ENCODE measurements around the gene ENPP1.

Gene ENPP1

DNA sequence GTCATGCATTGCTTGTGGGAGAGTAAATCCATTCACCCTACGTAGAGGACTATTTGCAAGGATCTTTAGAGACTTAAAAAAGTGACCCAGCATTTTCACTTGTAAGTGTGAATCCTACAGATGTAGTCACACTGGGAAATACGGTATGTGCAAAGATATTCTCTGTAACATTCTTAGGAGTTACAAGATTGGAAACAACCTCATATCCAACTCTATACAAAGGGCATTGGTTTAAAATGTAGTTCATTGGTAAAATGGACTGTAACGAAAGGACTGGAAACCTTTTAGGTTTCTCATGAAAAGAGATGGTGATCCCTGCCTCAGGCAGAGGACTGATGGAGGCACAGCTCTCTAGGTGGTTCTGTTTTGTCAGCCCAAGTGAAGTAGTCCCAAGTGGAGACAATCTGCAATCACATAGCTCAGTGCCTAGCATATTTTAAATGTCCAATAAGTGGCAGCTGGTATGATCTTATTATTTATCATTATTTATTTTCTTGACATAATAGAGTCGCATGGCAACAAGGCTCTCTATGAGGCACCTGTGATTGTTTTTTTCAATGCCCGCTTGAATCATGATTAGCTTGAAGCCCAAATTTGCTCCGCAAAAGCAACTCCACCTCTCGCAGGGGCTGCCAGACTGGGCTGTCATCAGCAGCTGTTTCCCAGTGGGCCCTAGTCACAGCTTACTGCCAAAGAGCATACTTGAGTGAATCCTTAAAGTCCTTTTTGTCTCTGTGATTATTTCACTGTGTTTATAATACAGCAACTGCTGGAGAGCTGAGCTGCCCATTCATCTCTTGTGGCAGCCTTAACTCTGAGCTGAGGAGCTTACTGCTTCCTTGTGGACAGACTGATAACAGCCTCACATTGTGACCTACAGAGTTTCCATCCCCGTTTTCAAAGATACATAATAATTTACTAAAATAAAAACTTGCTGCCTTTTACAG lies 19.8 kb upstream of the ENPP1 start:
- no peak for DNase-seq

DNA sequence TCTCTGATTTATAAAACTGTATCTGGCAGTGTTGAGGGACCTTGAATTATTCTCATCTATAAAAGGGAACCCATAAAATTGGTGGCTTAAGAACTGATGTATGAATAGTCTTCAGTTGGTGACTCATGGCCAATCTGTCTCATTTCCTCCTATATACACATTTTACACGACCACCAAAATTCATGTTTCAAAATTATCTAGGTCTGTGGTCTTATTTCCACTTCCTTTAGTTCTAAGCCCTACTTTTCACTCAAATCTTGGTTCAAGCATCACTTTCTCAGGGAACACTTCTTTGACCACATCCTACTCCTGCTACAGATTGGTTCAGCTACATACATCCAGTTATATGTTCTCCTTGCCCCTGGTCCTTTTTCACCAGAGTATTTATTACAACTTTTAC lies 18.6 kb upstream of the ENPP1 start:
- DNase-seq: no peak

DNA sequence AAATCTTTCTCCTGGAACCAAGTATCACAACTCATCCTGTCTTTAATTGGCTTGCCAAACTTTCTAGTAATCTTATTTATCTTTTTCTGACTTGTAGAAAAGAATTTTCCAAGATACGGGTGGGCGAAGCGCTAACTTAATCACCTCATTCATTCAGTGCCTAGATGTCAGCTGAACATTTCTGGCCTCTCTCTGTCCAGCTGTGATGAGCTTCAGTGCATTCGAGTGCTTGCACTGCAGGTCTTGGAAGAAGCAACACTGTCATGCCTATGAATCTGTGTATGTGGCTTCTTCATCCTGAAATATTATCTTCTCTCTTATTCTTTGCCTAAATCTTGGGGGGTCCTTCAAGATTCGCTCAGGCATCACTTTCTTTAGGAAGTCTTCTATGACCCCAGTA lies 16.3 kb upstream of the ENPP1 start:
- no peak for DNase-seq

DNA sequence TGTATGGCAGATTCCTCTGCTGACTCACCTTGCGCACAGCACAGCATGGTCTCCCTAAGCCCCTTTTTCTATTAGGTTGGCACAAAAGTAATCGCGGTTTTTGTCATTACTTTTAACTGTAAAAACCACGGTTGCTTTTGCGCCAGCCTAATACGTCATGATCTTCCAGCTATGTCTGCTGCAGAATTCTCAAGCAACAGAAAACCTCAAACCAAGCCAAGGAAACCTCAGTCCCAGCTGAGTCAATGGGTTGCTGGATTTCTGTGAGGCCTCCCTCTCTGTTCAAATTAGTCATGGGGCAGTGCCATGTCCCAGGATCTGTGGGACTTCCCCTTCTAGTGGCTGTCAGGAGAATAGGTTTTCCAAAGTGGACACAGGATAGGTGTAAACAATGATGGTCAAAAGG lies 15.7 kb upstream of the ENPP1 start:
- DNase-seq: peak; percentile 54

DNA sequence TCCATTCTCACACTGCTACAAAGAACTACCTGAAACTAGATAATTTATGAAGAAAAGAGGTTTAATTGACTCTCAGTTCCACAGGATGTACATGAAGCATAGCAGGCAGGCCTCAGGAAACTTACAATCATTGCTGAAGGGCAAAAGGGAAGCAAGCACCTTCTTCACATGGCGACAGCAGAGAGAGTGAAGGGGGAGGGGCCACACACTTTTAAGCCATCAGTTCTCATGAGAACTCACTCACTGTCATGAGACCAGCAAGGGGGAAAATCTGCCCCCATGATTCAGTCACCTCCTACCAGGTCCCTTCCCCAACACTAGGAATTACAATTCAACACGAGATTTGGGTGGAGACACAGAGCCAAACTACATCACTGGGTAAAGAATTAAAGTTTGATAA lies 12.5 kb upstream of the ENPP1 start:
- DNase-seq: no peak

DNA sequence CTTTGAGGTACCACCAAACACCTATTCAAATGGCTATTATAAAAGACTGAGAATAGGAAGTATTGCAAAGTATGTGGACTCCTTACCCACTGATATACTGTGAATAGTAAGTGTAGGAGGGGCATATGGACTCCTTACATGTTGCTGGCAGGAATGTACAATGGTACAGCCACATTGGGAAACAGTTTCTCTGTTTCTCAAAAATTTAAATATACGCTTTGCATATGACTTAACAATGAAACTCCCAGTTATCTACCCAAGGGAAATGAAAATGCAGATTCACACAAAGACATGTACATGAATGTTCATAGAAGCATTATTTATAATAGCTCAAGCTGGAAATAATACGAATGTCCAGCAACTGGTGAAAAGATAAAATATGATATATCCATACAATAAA lies 5.5 kb upstream of the ENPP1 start:
- no peak for DNase-seq

DNA sequence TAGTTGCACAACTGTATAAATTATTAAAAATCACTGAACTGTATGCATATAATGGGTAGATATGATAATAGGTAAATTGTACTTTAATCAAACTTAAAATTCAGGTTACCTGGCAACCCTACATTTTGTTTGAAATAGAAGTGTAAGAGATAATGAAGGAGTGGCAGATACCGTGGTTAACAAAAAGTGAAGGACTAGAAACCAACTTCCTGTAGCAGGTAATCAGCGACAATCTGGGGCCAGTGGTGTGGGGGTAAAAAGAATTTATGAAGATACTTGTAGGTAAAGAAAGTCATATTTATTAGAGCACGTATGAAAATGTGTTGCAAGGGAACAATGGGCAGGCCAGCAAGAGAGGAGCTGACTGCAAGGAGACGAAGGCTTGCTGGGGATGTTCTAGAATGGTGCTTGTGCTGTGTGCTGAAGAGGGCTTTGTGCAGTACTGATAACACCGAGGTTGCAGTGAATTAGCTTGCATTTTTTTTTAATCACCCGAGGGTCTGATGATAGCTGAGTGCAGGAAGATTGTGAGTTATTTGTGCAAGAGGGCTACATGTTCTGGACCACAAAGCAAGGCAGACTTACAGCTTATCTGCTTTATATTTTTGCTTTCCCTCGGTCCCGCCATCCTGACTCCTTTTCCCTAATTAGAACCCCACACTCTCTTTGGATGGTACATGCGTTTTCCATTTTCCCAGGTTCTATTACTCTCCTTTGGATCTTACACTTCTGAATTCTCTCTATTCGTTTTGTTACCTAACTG lies 4.6 kb upstream of the ENPP1 start:
- DNase-seq: no peak

DNA sequence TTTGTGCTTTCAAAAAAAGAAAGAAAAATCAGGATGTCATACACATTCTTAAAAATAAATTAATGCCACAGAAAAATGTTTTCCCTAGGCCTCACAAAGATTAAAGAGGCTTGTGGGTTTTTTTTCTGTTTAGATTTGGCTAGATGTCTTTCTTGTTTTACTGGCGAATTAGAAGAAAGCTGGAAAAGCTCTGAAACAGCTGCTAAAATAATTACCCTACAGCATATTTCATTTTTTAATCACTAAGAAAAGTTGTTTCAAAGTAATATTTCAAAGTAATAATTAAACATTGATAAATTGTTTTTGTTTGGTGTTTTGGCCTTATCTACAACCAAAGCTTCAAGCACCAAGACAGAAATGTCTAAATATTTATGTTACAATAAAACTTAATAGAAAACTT lies 3.7 kb upstream of the ENPP1 start:
- no peak for DNase-seq

DNA sequence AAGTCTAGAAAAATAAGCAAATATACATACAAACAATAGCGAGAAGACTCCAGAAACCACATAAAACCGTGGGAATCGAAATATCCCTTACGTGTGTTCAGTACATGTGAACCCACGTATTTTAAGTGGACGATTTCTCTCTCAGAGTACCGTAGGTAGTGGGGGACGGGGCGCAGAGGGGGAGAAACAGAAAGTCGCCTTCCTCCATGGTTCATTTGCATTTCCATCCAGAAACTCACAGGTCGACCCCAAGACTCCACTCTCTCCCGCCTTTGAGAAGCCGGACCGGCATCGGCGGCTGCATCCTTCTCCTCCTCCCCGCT lies 538 bp upstream of the ENPP1 start:
- DNase-seq: no peak

DNA sequence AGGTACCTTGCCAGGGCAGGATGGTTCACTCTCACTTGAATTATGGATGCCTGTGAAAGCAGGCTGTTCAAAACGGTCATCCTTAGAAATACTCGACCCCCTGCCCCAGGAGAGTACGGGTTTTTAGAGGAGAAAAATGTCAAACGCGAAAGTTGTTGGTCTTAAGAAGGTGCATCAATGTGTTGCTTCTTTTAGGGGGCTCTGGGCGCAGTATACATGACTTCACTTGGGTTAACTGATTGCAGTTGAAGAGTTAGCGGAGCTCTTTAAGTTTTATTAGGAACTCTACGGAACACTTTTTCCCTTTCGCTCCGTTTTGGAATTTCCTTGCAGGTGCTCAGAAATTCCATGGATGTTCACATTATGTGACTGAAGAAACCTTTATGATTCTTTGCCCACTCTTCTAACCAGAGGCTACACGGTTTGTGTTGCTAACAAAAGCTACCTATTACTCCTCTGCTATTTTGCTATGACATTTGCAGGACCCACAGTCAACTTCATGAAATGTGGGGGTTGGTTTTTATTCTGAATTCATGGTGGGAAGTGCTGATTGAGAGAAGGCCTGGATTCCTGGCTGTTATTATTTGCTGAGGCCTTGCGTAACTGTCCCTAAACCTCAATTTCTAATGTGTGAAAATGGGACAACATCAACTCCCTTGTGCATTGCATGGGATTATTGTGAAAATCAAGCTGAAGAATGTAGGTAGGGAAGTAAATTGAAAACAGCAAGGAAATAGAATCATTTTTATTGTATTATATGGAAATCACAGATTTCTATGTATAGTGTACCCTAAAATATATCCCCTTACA lies 845 bp downstream of the ENPP1 start:
- DNase-seq: no peak

DNA sequence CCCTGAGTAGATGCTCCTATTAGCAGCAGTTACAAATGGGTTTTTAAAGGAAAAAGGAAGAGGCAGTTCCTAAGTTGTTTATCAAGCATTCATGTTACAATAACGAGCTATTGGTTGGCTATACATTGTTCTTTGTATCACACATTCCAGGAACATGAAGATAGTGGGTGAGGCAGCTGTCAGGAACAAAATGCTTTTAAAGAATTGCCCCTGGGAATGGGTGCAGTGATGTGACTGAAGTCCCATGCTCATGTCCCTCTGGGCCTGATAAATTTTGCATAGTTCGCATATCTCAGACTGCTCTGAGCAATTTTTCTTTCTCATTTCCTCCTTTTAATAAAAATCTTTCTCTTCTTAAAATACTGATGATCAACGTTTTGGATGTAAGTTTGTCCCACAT lies 3.7 kb downstream of the ENPP1 start:
- DNase-seq: no peak

DNA sequence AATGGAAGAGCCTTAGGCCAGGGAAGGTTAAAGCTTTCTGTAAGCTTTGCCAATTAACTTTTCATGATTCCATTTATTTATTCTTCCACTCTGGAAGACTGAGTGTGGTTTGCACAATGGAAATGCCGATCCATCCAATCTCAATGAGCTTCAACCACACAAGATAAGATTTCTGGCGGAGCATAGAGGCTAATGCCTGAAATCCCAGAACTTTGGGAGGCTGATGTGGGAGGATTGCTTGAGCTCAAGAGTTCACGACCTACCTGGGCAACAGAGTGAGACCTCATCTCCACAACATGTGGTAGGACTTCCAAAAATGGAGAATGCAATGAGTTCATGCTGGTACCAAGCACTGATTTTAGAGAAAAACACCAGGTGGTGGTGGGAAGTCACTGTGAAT lies 6.2 kb downstream of the ENPP1 start:
- no peak for DNase-seq

DNA sequence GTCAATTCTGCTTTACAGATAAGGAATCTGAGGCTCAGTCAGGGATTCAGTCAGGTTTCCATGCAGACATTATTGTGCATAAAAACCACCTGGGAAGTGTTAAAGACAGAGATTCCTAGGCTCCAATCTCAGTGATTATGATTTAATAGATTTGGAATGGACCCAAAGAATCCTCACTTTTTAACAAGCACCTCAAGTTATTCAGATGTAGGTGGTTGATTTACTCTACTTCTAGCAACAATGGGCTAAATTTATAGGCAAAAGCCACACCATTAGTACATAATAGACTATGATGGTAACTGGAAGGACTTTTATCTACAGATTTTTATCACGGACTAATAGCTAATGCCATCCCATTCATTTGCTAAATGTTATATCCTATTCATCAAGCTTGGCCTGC lies 9.0 kb downstream of the ENPP1 start:
- no peak for DNase-seq

DNA sequence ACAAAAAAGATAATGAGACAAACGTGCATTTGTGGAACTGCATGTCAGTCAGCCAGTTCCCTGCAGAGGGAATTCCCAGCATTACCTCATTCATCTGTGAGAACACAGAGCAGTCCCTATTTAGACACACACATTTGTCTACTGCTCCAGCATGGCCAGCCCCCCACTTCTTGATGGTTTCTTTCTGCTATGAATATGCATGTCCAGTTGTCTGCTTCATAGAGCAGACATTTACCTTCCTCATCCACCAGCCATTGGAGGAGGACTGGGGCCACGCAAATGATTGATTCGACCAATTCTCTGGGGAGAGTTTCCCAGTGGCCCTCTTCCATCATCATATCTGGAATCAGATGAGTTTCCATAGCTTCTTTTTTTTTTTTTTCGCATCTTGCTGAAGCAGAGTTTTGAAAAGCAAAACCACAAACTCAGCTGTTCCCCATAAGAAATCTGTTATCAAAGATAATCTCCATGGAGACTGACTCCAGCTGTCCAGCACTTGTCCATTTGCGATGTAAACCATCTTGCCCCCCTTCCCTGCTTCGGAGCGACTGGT lies 11.8 kb downstream of the ENPP1 start:
- DNase-seq: no peak

DNA sequence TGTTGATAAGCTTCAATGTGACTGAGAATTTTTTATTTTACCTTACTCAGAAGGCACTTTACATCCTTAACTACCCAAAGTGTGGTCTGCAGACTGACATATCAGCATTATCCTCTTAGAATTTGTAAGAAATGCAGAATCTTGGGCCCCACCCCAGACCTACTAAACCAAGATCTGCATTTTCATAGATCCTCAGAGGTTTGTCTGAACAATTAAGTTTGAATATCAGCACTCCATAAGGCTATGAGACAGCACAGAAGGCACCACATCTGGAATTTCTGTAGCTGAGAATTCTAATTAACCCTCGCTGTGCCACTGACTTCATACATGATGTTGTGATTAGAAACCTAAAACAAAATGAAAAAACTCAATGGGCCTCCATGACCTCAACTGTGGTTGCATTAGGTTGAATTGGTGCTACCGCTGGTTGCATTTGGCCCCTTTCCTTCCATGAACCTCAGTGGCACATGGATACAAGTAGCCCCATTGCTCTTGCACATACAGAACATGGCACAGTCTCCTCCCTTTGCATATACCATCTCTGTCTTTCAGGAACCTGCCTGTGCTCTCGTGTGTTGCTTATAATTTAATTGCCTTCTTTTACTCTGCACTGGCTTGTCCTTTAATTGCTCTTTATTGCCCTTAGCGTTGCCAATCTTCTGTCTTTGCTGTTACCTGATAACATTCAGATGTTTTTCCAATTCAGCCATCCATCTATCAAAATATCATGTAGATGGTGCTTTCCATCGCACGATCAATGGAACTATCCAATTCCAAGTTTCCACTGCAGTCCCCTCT lies 13.4 kb downstream of the ENPP1 start:
- DNase-seq: no peak

DNA sequence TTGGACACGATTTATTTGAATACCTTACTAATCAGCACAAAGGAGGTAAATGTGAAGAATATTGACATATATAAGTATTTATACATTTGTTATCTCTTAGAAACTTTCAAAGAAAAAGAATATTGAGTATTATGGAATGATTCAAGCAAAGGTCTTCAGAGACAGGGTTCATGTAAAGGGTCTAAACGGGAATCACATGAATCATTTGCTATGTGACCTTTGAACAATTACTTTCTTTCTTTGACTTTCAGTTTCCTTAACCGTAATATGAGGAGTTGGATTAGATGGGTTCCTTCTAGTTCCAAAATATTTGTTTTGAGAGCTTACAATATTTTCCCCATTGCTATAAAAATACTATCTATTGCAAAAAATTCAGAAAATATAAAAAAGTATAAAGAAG lies 14.3 kb downstream of the ENPP1 start:
- DNase-seq: no peak

DNA sequence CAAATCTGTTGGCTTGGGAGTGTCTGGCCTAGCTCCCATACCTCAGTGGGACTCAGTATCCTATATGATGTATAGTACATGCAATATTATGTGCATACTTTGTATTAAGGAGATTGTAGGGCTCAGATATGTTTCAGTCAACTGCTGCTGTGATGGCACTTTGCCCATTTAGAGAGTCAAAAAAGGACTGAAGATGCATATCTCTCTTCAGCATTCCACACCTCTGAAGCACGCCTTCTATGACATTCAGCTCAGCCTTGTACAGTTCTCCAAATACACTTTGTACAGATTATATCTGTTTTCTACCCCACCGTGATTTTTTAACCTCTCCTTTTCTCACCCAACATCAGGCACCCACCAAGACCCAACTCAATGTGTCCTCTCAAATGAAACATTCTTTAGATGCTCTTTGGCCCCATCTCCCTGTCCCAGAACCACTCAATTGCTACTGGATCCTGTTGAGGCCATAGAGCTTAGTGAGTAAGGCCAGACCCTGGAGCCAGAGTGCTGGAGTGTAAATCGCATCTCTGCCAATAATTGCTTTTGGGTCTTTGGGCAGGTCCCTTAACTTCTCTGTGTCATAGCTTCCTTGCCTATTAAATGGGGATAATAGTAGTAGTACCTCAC lies 15.6 kb downstream of the ENPP1 start:
- DNase-seq: no peak

DNA sequence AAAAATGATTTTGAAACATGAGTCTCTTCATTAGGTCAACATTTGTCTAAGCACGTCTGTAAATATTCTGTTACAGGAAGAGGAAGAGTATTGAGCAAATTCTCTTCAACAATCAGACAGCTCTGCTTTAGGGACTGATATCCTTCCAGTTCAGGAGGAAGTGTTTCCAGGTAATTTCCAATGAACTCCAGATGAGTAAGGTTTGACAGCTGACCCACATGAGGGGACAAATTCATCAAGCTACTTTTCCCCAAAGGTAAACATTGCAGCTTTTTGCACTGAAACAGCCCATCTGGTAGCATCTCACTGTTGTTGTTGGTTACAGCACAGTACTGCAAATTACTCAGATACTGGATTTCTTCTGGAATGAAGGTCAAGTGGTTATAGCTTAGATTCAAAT lies 18.1 kb downstream of the ENPP1 start:
- DNase-seq: no peak

DNA sequence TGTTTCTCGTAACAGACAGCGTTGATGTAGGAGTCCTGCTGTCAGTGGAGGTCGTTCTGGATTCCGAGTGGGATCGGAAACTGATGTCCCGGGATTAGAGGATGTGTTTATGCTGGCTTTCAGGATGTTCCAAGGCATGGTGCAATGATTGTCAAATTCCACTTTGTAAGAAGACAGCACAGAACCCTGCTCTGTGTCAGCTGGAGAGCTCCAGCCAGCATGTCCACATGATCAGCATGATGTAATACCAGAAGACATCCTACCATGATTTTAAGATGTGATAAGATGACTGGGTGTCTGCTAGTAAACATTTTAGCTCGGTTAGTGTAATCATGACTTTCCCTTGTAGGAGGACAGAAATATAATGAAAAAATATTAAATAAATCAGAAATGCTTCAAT lies 20.3 kb downstream of the ENPP1 start:
- no peak for DNase-seq

DNA sequence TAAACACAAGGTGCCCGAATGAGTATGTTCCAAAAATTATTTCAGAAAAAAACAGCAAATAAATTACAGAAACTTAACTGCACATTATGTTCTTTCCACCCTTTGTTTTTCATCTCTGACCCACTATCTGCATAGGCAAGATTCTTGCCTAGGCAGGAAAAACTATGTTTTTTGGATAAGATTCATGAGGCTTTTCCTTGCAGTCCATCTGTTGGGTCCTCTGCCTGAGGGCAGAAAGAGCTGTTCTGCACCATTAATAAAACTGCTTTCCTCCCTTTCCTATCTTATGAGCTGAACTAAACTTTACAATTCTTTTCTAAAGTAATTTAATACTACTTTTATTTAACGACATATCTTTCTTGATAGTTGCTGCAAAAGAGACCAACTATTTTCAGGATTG lies 21.1 kb downstream of the ENPP1 start:
- no peak for DNase-seq

DNA sequence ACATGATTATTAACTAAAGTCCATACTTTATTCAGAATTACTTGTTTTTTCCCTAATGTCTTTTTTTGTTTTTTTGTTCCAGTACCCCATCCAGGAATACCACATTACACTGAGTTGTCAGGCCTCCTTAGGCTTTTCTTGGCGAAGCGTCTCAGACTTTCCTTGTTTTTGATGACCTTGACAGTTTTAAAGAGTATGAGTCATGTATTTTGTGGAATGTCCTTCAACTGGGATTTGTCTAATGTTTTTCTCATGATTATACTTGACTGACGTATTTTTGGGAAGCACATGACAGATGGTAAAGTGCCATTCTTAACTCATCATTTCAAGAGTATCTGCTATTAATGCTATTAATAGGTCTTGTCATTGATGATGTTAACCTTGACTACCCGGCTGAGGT lies 23.6 kb downstream of the ENPP1 start:
- no peak for DNase-seq

DNA sequence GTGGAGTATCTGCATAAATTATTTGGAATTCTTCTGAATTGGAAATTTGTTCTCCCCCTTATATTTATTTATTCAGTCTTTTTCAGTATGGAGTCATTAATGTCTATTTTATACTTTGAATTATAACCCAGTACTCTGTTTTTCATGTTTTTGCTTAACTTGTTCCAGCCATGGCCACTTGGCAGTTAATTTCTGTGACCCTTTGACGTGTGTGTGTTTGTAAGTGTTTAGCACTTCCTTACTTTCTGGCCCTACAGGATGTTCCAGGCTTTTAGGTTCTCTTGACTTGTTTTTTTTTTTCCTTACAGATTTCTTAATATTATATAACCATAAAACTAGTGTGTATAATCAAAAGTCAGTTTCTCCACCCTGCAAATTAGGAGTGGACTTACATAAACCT lies 24.1 kb downstream of the ENPP1 start:
- DNase-seq: no peak
